PC-9 (cell line): ENCODE data around the gene PIK3R3.

ENCODE experiments used
- EZH2 ChIP-seq: fragments of 200-600 bp; sonication (generic); IDR thresholded peaks from 2 replicates; pipeline ENCODE4 v1.8.0; 2017; ENCODE audit warnings: antibody characterized with exemption, low read depth
- TF ChIP-seq, protein P1 (sequence below): fragments of 200-600 bp; sonication (generic); conservative IDR thresholded peaks from 2 replicates; pipeline ENCODE4 v1.6.1; 2017; ENCODE audit warnings: mixed run types, antibody characterized with exemption, mild to moderate bottlenecking, moderate library complexity

DNA sequence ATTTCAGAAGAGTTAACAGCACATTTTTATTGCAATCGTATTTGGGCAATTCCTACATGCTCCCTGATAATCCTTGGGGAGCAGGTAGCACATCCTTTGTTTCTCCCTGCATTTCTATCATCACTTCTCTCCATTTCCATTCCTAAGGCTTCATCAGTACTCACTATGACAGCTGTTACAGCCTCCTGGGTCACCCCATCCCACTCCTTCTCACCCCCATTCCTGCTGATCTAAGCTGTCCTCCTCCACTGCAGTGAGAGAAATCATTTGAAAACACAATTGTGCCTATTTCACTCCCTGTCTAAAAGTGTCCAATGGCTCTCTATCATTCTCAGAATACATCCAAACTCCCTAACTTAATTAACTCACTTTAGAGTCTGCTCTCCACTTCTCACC lies 25.5 kb upstream of the PIK3R3 start:
- TF ChIP-seq, protein P1, sequence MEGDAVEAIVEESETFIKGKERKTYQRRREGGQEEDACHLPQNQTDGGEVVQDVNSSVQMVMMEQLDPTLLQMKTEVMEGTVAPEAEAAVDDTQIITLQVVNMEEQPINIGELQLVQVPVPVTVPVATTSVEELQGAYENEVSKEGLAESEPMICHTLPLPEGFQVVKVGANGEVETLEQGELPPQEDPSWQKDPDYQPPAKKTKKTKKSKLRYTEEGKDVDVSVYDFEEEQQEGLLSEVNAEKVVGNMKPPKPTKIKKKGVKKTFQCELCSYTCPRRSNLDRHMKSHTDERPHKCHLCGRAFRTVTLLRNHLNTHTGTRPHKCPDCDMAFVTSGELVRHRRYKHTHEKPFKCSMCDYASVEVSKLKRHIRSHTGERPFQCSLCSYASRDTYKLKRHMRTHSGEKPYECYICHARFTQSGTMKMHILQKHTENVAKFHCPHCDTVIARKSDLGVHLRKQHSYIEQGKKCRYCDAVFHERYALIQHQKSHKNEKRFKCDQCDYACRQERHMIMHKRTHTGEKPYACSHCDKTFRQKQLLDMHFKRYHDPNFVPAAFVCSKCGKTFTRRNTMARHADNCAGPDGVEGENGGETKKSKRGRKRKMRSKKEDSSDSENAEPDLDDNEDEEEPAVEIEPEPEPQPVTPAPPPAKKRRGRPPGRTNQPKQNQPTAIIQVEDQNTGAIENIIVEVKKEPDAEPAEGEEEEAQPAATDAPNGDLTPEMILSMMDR: no peak
- TF ChIP-seq EZH2: no peak
